ENCODE measurements around the gene GNG12. TPM values are rescaled to one million over a fixed set of nuclear protein-coding genes. Genes with fewer than 3 reads are reported as not detected.

Gene GNG12
- total and polyA plus RNA-seq, 9 of the 15 experiments (the other 6 are each of a cell fraction or from before 2014, with no cell fraction given): 2.6 to 6.0 (median 4.1) TPM

DNA sequence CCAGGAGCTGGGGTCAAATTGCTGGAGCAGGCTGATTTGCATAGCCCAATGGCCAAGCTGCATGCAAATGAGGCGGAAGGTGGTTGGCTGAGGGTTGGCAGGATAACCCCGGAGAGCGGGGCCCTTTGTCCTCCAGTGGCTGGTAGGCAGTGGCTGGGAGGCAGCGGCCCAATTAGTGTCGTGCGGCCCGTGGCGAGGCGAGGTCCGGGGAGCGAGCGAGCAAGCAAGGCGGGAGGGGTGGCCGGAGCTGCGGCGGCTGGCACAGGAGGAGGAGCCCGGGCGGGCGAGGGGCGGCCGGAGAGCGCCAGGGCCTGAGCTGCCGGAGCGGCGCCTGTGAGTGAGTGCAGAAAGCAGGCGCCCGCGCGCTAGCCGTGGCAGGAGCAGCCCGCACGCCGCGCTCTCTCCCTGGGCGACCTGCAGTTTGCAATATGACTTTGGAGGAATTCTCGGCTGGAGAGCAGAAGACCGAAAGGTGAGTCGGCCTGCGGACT is 148.2 kb downstream of the GNG12 start, which contains the start of gene GADD45A (continued):
- no peak for TF ChIP-seq GTF3C2 (IDR thresholded peaks at IDR 0.05; ENCODE audit: borderline replicate concordance, extremely low read depth, insufficient read length)
- TF ChIP-seq, protein P1, sequence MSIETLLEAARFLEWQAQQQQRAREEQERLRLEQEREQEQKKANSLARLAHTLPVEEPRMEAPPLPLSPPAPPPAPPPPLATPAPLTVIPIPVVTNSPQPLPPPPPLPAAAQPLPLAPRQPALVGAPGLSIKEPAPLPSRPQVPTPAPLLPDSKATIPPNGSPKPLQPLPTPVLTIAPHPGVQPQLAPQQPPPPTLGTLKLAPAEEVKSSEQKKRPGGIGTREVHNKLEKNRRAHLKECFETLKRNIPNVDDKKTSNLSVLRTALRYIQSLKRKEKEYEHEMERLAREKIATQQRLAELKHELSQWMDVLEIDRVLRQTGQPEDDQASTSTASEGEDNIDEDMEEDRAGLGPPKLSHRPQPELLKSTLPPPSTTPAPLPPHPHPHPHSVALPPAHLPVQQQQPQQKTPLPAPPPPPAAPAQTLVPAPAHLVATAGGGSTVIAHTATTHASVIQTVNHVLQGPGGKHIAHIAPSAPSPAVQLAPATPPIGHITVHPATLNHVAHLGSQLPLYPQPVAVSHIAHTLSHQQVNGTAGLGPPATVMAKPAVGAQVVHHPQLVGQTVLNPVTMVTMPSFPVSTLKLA (conservative IDR thresholded peaks at IDR 0.05): peak in 1 of 2 experiments; percentile 67; a peak in 3 of 4 replicates
- TF ChIP-seq MYBL2 (IDR thresholded peaks at IDR 0.05; ENCODE audit: low read depth): no peak
- no peak for TF ChIP-seq MYBL2 (CRISPR knock-in tag; IDR thresholded peaks at IDR 0.05; ENCODE audit: borderline replicate concordance)
- TF ChIP-seq PTTG1 (tag; IDR thresholded peaks at IDR 0.05; ENCODE audit: low read depth): no peak
- no peak for TF ChIP-seq ZNF316 (IDR thresholded peaks at IDR 0.05)
- peak; percentile 54; the same call in 1 of the 2 replicates for TF ChIP-seq SMAD4 (CRISPR knock-in tag; conservative IDR thresholded peaks at IDR 0.05)
- TF ChIP-seq PCBP2 (IDR thresholded peaks at IDR 0.05; ENCODE audit: low read depth, low read length, poor library complexity, severe bottlenecking): no peak
- TF ChIP-seq, protein P2, sequence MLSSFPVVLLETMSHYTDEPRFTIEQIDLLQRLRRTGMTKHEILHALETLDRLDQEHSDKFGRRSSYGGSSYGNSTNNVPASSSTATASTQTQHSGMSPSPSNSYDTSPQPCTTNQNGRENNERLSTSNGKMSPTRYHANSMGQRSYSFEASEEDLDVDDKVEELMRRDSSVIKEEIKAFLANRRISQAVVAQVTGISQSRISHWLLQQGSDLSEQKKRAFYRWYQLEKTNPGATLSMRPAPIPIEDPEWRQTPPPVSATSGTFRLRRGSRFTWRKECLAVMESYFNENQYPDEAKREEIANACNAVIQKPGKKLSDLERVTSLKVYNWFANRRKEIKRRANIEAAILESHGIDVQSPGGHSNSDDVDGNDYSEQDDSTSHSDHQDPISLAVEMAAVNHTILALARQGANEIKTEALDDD (IDR thresholded peaks at IDR 0.05): no peak
- no peak for TF ChIP-seq FOXJ2 (tag; IDR thresholded peaks at IDR 0.05)
- TF ChIP-seq E2F8 (IDR thresholded peaks at IDR 0.05; ENCODE audit: low read depth, partially characterized antibody): no peak
- TF ChIP-seq POLR3G (IDR thresholded peaks at IDR 0.05; ENCODE audit: extremely low read depth, insufficient read length, insufficient replicate concordance): no peak
- TF ChIP-seq SMAD2 (IDR thresholded peaks at IDR 0.05; ENCODE audit: low read depth, low read length): no peak
- TF ChIP-seq ZBTB9 (CRISPR knock-in tag; IDR thresholded peaks at IDR 0.05): peak; percentile 95
- TF ChIP-seq SMAD3 (CRISPR knock-in tag; conservative IDR thresholded peaks at IDR 0.05): no peak
- no peak for TF ChIP-seq SIX5 (IDR thresholded peaks at IDR 0.05; ENCODE audit: borderline replicate concordance in 1 of 2, insufficient read depth in 1 of 2, low read depth in 1 of 2, low read length in 2 of 2)
- TF ChIP-seq FOXA1 (IDR thresholded peaks at IDR 0.05; ENCODE audit: borderline replicate concordance): no peak
- TF ChIP-seq MAZ (CRISPR knock-in tag; conservative IDR thresholded peaks at IDR 0.05 in 1 of 2, IDR thresholded peaks at IDR 0.05 in 1 of 2): peak; percentile 92 to 93

All from K562 (cell line).